Bronchial epithelial cell (primary cell): ENCODE measurements around the gene RTL10. TPM values are rescaled to one million over a fixed set of nuclear protein-coding genes. Genes with fewer than 3 reads are reported as not detected.
A peak's percentile ranks its signal among the peaks of the same experiment; 100 is the strongest.

Source experiments
- DNase-seq: peaks from one replicate; pipeline ENCODE4 v3.0.0-alpha.2; 2010; ENCODE audit warnings: low read depth
- FAIRE-seq: peaks from 2 replicates; lab custom pipeline; 2011; peaks lifted over from hg19 to GRCh38; lab: Jason Lieb, UNC
- H3K27me3 ChIP-seq: 2 replicates; pipeline ENCODE4 v1.5.1; 2011; ENCODE audit warnings: low read length; ENCODE audit not compliant: control insufficient read depth, insufficient read depth
- H3K36me3 ChIP-seq: 2 replicates; pipeline ENCODE4 v1.5.1; 2011; ENCODE audit warnings: low read length; ENCODE audit not compliant: control insufficient read depth, insufficient read depth
- H3K4me3 ChIP-seq: 2 replicates; pipeline ENCODE4 v1.5.1; 2011; ENCODE audit warnings: mild to moderate bottlenecking, low read depth, low read length, control low read depth
- total RNA-seq: library from RNA; depleted of rRNA; stranded (reverse); fragments of >200 nt; gene quantifications from 2 replicates; pipeline ENCODE4 v1.2.1, GENCODE V29; 2014
- TF ChIP-seq, protein P1 (sequence below): IDR thresholded peaks from 2 replicates; pipeline ENCODE4 v1.5.1; 2011; ENCODE audit warnings: mild to moderate bottlenecking, moderate library complexity, low read length, control low read depth, inconsistent platforms; ENCODE audit not compliant: insufficient read depth, severe bottlenecking

The RTL10 gene
- total RNA-seq, 1 donor from 2014 or later, result 9.5 TPM

DNA sequence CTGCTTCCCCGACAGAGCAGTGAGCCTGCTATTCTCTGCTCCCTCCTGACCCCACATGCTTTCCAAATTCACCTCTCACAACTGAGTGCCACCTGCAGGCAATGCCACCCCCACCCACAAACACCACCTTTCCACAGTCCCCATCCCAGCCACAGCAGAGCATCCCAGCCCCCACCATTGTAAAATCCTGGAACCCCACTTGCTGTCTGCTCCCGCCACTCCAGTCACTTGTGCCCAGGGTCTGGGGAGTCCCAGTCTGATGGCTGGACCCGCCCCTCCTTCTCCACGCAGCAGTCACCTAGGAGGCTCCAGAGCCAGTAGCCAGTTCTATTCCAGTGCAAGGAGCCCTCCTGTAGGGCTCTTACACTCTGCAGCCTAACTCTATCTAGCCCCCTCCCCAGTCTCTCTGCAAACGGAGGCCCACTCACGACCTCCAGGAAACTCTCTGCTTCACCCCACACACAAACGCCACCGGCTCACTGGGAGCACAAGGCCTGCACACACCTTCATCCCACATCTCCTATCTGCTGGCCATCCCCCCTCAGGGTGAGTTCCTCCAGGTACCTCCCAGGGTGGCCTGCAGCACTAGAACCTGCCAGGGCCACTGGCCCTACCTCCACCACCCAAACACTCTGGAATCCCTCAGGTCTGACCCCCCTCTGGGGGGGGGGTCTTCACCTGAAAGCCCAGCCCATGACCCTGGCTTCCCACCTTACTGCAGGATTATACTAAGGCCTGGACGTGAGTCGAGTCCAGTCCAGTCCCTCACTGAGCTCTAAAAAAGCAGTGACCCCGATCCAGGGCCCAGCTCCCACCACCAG, 1.4 kb downstream of the RTL10 start:
- DNase-seq (no peak), FAIRE-seq (no peak)
- TF ChIP-seq, protein P1, sequence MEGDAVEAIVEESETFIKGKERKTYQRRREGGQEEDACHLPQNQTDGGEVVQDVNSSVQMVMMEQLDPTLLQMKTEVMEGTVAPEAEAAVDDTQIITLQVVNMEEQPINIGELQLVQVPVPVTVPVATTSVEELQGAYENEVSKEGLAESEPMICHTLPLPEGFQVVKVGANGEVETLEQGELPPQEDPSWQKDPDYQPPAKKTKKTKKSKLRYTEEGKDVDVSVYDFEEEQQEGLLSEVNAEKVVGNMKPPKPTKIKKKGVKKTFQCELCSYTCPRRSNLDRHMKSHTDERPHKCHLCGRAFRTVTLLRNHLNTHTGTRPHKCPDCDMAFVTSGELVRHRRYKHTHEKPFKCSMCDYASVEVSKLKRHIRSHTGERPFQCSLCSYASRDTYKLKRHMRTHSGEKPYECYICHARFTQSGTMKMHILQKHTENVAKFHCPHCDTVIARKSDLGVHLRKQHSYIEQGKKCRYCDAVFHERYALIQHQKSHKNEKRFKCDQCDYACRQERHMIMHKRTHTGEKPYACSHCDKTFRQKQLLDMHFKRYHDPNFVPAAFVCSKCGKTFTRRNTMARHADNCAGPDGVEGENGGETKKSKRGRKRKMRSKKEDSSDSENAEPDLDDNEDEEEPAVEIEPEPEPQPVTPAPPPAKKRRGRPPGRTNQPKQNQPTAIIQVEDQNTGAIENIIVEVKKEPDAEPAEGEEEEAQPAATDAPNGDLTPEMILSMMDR, result no peak
- H3K27me3 ChIP-seq, result no peaks in the 10 kb centered on the region
- peak overlapping the region; percentile 87 for H3K4me3 ChIP-seq
- peaks cover 16% of the 10 kb centered on the region for H3K36me3 ChIP-seq

GRCh38 chr22:19852177-19852781, 2.4 kb downstream of the RTL10 start:
- no peak overlapping the region for H3K4me3 ChIP-seq
- no peak for DNase-seq
- TF ChIP-seq, protein P1, result no peak

DNA sequence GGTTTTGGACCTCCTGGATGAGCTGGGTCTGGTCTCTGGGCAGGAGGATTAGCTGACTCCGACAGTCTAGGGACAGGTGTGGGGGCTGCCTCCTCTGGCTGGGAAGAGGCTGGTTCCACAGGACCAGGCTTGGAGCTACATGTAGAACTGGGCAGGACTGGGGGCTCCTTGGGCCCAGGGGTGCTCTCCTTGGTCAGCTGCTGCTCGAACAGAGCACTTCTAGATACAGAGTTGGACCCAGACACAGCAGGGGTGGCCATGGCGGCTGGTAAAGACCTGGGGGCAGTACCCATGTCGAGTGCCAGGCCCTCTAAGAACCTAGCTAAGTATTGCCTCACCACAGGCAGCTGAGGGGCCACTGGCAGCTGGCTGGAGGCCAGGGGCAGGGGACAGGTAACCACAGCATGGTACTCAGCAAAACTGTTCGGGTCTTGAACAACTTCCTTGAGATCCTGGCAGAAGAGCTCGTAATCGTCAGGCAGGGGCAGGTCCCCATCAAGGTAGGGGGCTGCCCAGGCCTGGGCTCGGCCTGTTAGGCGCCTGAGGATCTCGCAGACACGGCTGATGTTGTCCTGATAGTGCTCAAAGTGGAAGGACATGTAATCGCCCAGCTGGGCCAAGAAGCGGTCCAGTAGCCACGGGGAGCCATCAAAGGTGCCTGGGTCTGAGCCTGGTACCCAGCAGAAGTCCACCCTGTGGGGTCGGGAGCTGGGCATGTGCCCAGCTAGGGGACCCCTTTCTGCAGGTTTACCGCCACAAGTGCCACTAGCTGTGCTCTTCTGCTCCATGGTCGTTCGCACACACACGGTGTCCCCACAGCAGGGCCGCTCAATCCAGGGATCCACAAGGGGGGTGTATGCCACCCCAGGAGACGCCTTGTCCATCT, 3.1 kb downstream of the RTL10 start:
- peaks cover 16% of the 10 kb centered on the region for H3K36me3 ChIP-seq
- DNase-seq, result no peak
- no peak for FAIRE-seq
- TF ChIP-seq, protein P1, result no peak
- no peaks in the 10 kb centered on the region for H3K27me3 ChIP-seq
- H3K4me3 ChIP-seq, result no peak overlapping the region

More at GRCh38 chr22:19852177-19852781, 2.4 kb downstream of the RTL10 start:
- Histone ChIP-seq H3K36me3 (peaks cover 16% of the 10 kb centered on the region), H3K27me3 (no peaks in the 10 kb centered on the region)
- no peak for FAIRE-seq

DNA sequence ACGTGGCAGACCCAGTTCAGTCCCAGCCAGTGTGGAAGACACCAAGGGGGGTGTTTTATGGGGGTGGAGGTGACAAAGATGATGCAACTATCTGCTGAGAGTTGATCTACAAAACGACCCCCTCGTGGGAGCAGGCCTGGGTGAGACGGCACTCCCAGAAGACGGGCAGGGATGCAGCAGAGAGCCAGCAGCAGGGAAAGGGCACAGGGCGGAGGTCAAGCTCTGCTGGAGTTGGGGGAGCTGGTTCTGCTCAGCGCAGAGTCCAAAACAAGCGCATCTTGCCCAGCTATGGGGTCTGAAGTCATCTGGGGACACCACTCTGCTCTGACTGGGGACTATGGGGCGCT, 3.9 kb downstream of the RTL10 start:
- no peak for DNase-seq
- TF ChIP-seq, protein P1, result no peak
- H3K27me3 ChIP-seq, result no peaks in the 10 kb centered on the region
- no peak overlapping the region for H3K4me3 ChIP-seq
- H3K36me3 ChIP-seq, result peaks cover 16% of the 10 kb centered on the region
- no peak for FAIRE-seq

- DNase-seq, result peak; percentile 71
- FAIRE-seq, result no peak
- H3K4me3 ChIP-seq, result no peak overlapping the region
These were observed 4.6 kb downstream of the RTL10 start for GRCh38 chr22:19849835-19850762.

More at GRCh38 chr22:19849835-19850762, 4.6 kb downstream of the RTL10 start:
- H3K36me3 ChIP-seq, result peaks cover 16% of the 10 kb centered on the region
- H3K27me3 ChIP-seq, result no peaks in the 10 kb centered on the region
- TF ChIP-seq, protein P1, result no peak
